GM12878 (cell line): ENCODE results near the gene UBAP1. TPM values are rescaled to one million over a fixed set of nuclear protein-coding genes. Genes with fewer than 3 reads are reported as not detected.

Source experiments
- CREM ChIP-seq: IDR thresholded peaks from 2 replicates; pipeline ENCODE4 v1.6.1; 2014; ENCODE audit warnings: antibody characterized with exemption, low read depth
- EGR1 ChIP-seq, 2 experiments: IDR thresholded peaks; 1 replicate in 1 of 2; 2 replicates in 1 of 2; pipeline ENCODE4 v1.6.1; 2011 to 2012; ENCODE audit warnings: low read depth in 2 of 2, low read length in 2 of 2, borderline replicate concordance in 1 of 2, mild to moderate bottlenecking in 1 of 2, moderate library complexity in 1 of 2
- IKZF2 ChIP-seq, 2 experiments: fragments of 450-650 bp; IDR thresholded peaks; 2 replicates each; pipeline ENCODE4 v1.6.1; 2017; ENCODE audit warnings: mild to moderate bottlenecking in 2 of 2, moderate library complexity in 2 of 2
- MTA2 ChIP-seq: fragments of 450-650 bp; IDR thresholded peaks from 2 replicates; pipeline ENCODE4 v1.6.1; 2016; ENCODE audit warnings: low read depth, mild to moderate bottlenecking, moderate library complexity
- NR2F1 ChIP-seq: fragments of 450-650 bp; conservative IDR thresholded peaks from 2 replicates; pipeline ENCODE4 v1.6.1; 2017; ENCODE audit warnings: mild to moderate bottlenecking
- PBX3 ChIP-seq: IDR thresholded peaks from 2 replicates; pipeline ENCODE4 v1.6.1; 2011; ENCODE audit warnings: mild to moderate bottlenecking, low read depth, low read length, moderate library complexity; ENCODE audit not compliant: insufficient replicate concordance
- RB1 ChIP-seq: fragments of 450-650 bp; formaldehyde crosslinking; IDR thresholded peaks from 2 replicates; pipeline ENCODE4 v1.6.1; 2017; ENCODE audit warnings: mild to moderate bottlenecking, borderline replicate concordance
- SPI1 ChIP-seq: IDR thresholded peaks from 2 replicates; pipeline ENCODE4 v1.6.1; 2011; ENCODE audit warnings: low read depth, mild to moderate bottlenecking, low read length, moderate library complexity, borderline replicate concordance; ENCODE audit not compliant: insufficient read depth
- YY1 ChIP-seq: IDR thresholded peaks from 2 replicates; pipeline ENCODE4 v1.6.1; 2011; ENCODE audit warnings: low read depth, mild to moderate bottlenecking, low read length
- ZBTB33 ChIP-seq: fragments of 450-650 bp; IDR thresholded peaks from 2 replicates; pipeline ENCODE4 v1.6.1; 2017; ENCODE audit warnings: mild to moderate bottlenecking
- ZNF384 ChIP-seq: IDR thresholded peaks from 2 replicates; pipeline ENCODE4 v1.6.1; 2012; ENCODE audit warnings: low read depth, mild to moderate bottlenecking, low read length, improper control_type of control experiment, borderline replicate concordance
- polyA plus RNA-seq, 11 experiments: library from polyadenylated mRNA; depleted of rRNA in 4 of 11; unstranded in 6 of 11; stranded (reverse) in 5 of 11; fragments of >200 nt; fragmentation: Nextera tagmentation in 4 of 11; fragmentation: Illumina TruSeq in 1 of 11; extraction: Ambion mirVana in 4 of 11; extraction: Trizol in 1 of 11; gene quantifications; 1 replicate in 1 of 11; 2 replicates in 10 of 11; pipeline versions ENCODE4 v1.2.1 to v1.2.3, GENCODE V29; 2011 to 2016; ENCODE audit warnings: inconsistent platforms in 2 of 11, missing spikeins in 2 of 11, low read depth in 1 of 11
- total RNA-seq, 4 experiments: library from RNA; depleted of rRNA in 3 of 4; stranded (reverse); fragments of >200 nt in 3 of 4; fragmentation: Illumina TruSeq in 1 of 4; extraction: Trizol in 1 of 4; gene quantifications; 2 replicates each; pipeline versions ENCODE4 v1.2.1 to v1.2.3, GENCODE V29; 2013 to 2021
- TF ChIP-seq, protein P1 (sequence below): fragments of 450-650 bp; formaldehyde crosslinking; IDR thresholded peaks from 2 replicates; pipeline ENCODE4 v1.4.0; 2022; ENCODE audit warnings: mild to moderate bottlenecking, moderate library complexity
- TF ChIP-seq, protein P2 (sequence below): fragments of 450-650 bp; IDR thresholded peaks from 2 replicates; pipeline ENCODE4 v1.6.1; 2017; ENCODE audit warnings: low read depth, mild to moderate bottlenecking, moderate library complexity
- TF ChIP-seq, protein P3 (sequence below): IDR thresholded peaks from 2 replicates; pipeline ENCODE4 v1.6.1; 2012; ENCODE audit warnings: improper control_type of control experiment, low read depth, low read length; ENCODE audit not compliant: insufficient replicate concordance

Gene UBAP1
- total and polyA plus RNA-seq, 10 of the 15 experiments (the other 5 are each of a cell fraction or from before 2014, with no cell fraction given), result 2.1 to 47.9 (median 27.2) TPM

GRCh38 chr9:34185778-34186551 is 7.1 kb downstream of the UBAP1 start (continued):
- TF ChIP-seq, protein P1, sequence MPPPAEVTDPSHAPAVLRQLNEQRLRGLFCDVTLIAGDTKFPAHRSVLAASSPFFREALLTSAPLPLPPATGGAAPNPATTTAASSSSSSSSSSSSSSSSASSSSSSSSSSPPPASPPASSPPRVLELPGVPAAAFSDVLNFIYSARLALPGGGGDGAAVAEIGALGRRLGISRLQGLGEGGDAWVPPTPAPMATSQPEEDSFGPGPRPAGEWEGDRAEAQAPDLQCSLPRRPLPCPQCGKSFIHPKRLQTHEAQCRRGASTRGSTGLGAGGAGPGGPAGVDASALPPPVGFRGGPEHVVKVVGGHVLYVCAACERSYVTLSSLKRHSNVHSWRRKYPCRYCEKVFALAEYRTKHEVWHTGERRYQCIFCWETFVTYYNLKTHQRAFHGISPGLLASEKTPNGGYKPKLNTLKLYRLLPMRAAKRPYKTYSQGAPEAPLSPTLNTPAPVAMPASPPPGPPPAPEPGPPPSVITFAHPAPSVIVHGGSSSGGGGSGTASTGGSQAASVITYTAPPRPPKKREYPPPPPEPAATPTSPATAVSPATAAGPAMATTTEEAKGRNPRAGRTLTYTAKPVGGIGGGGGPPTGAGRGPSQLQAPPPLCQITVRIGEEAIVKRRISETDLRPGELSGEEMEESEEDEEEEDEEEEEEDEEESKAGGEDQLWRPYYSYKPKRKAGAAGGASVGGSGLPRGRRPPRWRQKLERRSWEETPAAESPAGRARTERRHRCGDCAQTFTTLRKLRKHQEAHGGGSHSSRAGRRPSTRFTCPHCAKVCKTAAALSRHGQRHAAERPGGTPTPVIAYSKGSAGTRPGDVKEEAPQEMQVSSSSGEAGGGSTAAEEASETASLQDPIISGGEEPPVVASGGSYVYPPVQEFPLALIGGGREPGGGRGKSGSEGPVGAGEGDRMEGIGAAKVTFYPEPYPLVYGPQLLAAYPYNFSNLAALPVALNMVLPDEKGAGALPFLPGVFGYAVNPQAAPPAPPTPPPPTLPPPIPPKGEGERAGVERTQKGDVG (CRISPR knock-in tag), result no peak
- TF ChIP-seq IKZF2 (IDR thresholded peaks at IDR 0.05), result peak; percentile 40 to 44; a peak in 2 of 4 replicates
- TF ChIP-seq, protein P2, sequence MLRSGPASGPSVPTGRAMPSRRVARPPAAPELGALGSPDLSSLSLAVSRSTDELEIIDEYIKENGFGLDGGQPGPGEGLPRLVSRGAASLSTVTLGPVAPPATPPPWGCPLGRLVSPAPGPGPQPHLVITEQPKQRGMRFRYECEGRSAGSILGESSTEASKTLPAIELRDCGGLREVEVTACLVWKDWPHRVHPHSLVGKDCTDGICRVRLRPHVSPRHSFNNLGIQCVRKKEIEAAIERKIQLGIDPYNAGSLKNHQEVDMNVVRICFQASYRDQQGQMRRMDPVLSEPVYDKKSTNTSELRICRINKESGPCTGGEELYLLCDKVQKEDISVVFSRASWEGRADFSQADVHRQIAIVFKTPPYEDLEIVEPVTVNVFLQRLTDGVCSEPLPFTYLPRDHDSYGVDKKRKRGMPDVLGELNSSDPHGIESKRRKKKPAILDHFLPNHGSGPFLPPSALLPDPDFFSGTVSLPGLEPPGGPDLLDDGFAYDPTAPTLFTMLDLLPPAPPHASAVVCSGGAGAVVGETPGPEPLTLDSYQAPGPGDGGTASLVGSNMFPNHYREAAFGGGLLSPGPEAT, result peak; percentile 30; the same call in 1 of the 2 replicates
- TF ChIP-seq YY1, result no peak
- TF ChIP-seq, protein P3, sequence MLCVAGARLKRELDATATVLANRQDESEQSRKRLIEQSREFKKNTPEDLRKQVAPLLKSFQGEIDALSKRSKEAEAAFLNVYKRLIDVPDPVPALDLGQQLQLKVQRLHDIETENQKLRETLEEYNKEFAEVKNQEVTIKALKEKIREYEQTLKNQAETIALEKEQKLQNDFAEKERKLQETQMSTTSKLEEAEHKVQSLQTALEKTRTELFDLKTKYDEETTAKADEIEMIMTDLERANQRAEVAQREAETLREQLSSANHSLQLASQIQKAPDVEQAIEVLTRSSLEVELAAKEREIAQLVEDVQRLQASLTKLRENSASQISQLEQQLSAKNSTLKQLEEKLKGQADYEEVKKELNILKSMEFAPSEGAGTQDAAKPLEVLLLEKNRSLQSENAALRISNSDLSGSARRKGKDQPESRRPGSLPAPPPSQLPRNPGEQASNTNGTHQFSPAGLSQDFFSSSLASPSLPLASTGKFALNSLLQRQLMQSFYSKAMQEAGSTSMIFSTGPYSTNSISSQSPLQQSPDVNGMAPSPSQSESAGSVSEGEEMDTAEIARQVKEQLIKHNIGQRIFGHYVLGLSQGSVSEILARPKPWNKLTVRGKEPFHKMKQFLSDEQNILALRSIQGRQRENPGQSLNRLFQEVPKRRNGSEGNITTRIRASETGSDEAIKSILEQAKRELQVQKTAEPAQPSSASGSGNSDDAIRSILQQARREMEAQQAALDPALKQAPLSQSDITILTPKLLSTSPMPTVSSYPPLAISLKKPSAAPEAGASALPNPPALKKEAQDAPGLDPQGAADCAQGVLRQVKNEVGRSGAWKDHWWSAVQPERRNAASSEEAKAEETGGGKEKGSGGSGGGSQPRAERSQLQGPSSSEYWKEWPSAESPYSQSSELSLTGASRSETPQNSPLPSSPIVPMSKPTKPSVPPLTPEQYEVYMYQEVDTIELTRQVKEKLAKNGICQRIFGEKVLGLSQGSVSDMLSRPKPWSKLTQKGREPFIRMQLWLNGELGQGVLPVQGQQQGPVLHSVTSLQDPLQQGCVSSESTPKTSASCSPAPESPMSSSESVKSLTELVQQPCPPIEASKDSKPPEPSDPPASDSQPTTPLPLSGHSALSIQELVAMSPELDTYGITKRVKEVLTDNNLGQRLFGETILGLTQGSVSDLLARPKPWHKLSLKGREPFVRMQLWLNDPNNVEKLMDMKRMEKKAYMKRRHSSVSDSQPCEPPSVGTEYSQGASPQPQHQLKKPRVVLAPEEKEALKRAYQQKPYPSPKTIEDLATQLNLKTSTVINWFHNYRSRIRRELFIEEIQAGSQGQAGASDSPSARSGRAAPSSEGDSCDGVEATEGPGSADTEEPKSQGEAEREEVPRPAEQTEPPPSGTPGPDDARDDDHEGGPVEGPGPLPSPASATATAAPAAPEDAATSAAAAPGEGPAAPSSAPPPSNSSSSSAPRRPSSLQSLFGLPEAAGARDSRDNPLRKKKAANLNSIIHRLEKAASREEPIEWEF, result no peak
- no peak for TF ChIP-seq PBX3
- no peak for TF ChIP-seq RB1
- no peak for TF ChIP-seq ZBTB33
- TF ChIP-seq CREM, result no peak
- peak; percentile 33; the same call in 1 of the 2 replicates for TF ChIP-seq ZNF384
- TF ChIP-seq NR2F1, result 0 out of 2 replicates have a peak, but pooled peaks have one; percentile 17
- TF ChIP-seq SPI1, result peak; percentile 61; the same call in 1 of the 2 replicates
- TF ChIP-seq EGR1 (IDR thresholded peaks at IDR 0.05; ENCODE audit: borderline replicate concordance in 1 of 2, low read depth in 2 of 2, low read length in 2 of 2), result no peak
- TF ChIP-seq MTA2, result peak; percentile 92
